HG03196 (cell line): ENCODE results near the gene SLC17A4.

ENCODE experiments used
- ATAC-seq: cut with Tn5 transposase; IDR thresholded peaks from one replicate; pipeline ENCODE4 v1.9.1; 2021; ENCODE audit not compliant: unreplicated experiment

The SLC17A4 gene

GRCh38 chr6:25801436-25801835 is 46.9 kb downstream of the SLC17A4 start:
- ATAC-seq, result no peak

GRCh38 chr6:25804804-25805203 is 50.3 kb downstream of the SLC17A4 start:
- no peak for ATAC-seq

GRCh38 chr6:25815194-25815593 is 60.7 kb downstream of the SLC17A4 start:
- no peak for ATAC-seq

- ATAC-seq, result no peak
These were observed 61.7 kb downstream of the SLC17A4 start for GRCh38 chr6:25816252-25816651.

GRCh38 chr6:25821341-25821740 is 66.8 kb downstream of the SLC17A4 start:
- ATAC-seq, result no peak

GRCh38 chr6:25829375-25829774 is 74.8 kb downstream of the SLC17A4 start:
- no peak for ATAC-seq

GRCh38 chr6:25830458-25830857 is 75.9 kb downstream of the SLC17A4 start:
- ATAC-seq, result no peak
